IMR-90 (cell line): ENCODE data around the gene TMOD2.

Experiments
- BHLHE40 ChIP-seq: fragments of 150-350 bp; IDR thresholded peaks from 2 replicates; pipeline ENCODE4 v1.6.1; 2016; ENCODE audit warnings: mild to moderate bottlenecking, low read depth, low read length
- CHD1 ChIP-seq: IDR thresholded peaks from 2 replicates; pipeline ENCODE4 v1.6.1; 2012; ENCODE audit warnings: low read depth, low read length, improper control_type of control experiment
- MAFK ChIP-seq: IDR thresholded peaks from 2 replicates; pipeline ENCODE4 v1.6.1; 2012; ENCODE audit warnings: low read depth, low read length, improper control_type of control experiment
- POLR2A ChIP-seq: IDR thresholded peaks from 2 replicates; pipeline ENCODE4 v1.6.1; 2012; ENCODE audit warnings: mild to moderate bottlenecking, low read depth, low read length
- RAD21 ChIP-seq: IDR thresholded peaks from 2 replicates; pipeline ENCODE4 v1.6.1; 2012; ENCODE audit warnings: low read length, improper control_type of control experiment
- RFX5 ChIP-seq: IDR thresholded peaks from 2 replicates; pipeline ENCODE4 v1.8.0; 2012; ENCODE audit warnings: low read depth, mild to moderate bottlenecking, low read length, moderate library complexity
- TF ChIP-seq, protein P1 (sequence below): conservative IDR thresholded peaks from 2 replicates; pipeline ENCODE4 v1.5.1; 2012; ENCODE audit warnings: mild to moderate bottlenecking, low read depth, low read length, improper control_type of control experiment
- TF ChIP-seq, protein P2 (sequence below): fragments of 150-350 bp; IDR thresholded peaks from 2 replicates; pipeline ENCODE4 v1.6.1; 2016; ENCODE audit warnings: low read depth, mild to moderate bottlenecking, low read length, moderate library complexity, borderline replicate concordance

DNA sequence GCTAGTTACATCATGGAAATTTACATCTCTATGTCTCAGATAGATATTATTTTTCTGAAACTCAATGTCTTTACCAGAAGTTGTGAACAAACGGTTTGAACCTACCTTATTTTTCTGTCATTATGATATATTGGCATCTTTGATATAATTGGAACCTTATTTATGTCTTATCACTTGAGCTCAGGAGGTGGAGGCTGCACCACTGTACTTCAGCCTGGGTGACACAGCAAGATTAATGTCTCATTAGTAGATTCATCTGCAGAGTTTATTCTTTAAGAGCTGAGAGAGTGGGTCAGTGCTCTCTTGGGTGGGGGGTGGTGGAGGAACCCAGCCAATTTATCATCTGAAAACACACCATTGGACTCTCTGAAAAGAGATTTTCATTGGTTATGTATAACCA, 48.7 kb upstream of the TMOD2 start:
- TF ChIP-seq, protein P1, sequence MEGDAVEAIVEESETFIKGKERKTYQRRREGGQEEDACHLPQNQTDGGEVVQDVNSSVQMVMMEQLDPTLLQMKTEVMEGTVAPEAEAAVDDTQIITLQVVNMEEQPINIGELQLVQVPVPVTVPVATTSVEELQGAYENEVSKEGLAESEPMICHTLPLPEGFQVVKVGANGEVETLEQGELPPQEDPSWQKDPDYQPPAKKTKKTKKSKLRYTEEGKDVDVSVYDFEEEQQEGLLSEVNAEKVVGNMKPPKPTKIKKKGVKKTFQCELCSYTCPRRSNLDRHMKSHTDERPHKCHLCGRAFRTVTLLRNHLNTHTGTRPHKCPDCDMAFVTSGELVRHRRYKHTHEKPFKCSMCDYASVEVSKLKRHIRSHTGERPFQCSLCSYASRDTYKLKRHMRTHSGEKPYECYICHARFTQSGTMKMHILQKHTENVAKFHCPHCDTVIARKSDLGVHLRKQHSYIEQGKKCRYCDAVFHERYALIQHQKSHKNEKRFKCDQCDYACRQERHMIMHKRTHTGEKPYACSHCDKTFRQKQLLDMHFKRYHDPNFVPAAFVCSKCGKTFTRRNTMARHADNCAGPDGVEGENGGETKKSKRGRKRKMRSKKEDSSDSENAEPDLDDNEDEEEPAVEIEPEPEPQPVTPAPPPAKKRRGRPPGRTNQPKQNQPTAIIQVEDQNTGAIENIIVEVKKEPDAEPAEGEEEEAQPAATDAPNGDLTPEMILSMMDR, result no peak
- no peak for TF ChIP-seq POLR2A
- no peak for TF ChIP-seq CHD1
- no peak for TF ChIP-seq RAD21
- no peak for TF ChIP-seq MAFK
- TF ChIP-seq, protein P2, sequence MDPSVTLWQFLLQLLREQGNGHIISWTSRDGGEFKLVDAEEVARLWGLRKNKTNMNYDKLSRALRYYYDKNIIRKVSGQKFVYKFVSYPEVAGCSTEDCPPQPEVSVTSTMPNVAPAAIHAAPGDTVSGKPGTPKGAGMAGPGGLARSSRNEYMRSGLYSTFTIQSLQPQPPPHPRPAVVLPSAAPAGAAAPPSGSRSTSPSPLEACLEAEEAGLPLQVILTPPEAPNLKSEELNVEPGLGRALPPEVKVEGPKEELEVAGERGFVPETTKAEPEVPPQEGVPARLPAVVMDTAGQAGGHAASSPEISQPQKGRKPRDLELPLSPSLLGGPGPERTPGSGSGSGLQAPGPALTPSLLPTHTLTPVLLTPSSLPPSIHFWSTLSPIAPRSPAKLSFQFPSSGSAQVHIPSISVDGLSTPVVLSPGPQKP, result no peak
- TF ChIP-seq BHLHE40, result no peak
- TF ChIP-seq RFX5, result no peak
